OCI-LY7 (cell line): ENCODE measurements around the gene SESN3. TPM values are rescaled to one million over a fixed set of nuclear protein-coding genes. Genes with fewer than 3 reads are reported as not detected.

Experiments used
- total RNA-seq, 2 experiments: library from RNA; depleted of rRNA in 1 of 2; stranded (reverse); fragments of >200 nt in 1 of 2; shearing (Covaris generic) in 1 of 2; gene quantifications; 2 replicates each; pipeline ENCODE4 v1.2.3, GENCODE V29; 2014 to 2022

SESN3 gene
- total RNA-seq, 2 experiments from 2014 or later, result 4.4 to 9.6 TPM

Other genes with a start within 250 kb of the SESN3 start
- not detected in 2 replicates for gene KDM4E, start 205.9 kb downstream of the SESN3 start, total RNA-seq (2014; rRNA removed; shearing (Covaris generic))
- not detected in 2 replicates for gene KDM4E, start 205.9 kb downstream of the SESN3 start, total RNA-seq (2022)
- gene KDM4F, start 181.8 kb downstream of the SESN3 start, total RNA-seq (2014; rRNA removed; shearing (Covaris generic)), result not detected in 2 replicates
- gene KDM4F, start 181.8 kb downstream of the SESN3 start, total RNA-seq (2022), result not detected in 2 replicates
- 12.8 and 13.1 TPM in 2 replicates for gene SRSF8, start 164.3 kb downstream of the SESN3 start, total RNA-seq (2014; rRNA removed; shearing (Covaris generic))
- 36.6 and 42.1 TPM in 2 replicates for gene SRSF8, start 164.3 kb downstream of the SESN3 start, total RNA-seq (2022)
- 18.5 and 20.4 TPM in 2 replicates for gene ENDOD1, start 141.4 kb downstream of the SESN3 start, total RNA-seq (2014; rRNA removed; shearing (Covaris generic))
- gene ENDOD1, start 141.4 kb downstream of the SESN3 start, total RNA-seq (2022), result 21.4 and 22.5 TPM in 2 replicates